Amniotic epithelial cell (primary cell): Measurements from ENCODE around the gene ATRIP.

Experiments
- DNase-seq: peaks from one replicate; pipeline ENCODE4 v3.0.0-alpha.2; 2010; ENCODE audit warnings: low read depth

ATRIP gene

DNA sequence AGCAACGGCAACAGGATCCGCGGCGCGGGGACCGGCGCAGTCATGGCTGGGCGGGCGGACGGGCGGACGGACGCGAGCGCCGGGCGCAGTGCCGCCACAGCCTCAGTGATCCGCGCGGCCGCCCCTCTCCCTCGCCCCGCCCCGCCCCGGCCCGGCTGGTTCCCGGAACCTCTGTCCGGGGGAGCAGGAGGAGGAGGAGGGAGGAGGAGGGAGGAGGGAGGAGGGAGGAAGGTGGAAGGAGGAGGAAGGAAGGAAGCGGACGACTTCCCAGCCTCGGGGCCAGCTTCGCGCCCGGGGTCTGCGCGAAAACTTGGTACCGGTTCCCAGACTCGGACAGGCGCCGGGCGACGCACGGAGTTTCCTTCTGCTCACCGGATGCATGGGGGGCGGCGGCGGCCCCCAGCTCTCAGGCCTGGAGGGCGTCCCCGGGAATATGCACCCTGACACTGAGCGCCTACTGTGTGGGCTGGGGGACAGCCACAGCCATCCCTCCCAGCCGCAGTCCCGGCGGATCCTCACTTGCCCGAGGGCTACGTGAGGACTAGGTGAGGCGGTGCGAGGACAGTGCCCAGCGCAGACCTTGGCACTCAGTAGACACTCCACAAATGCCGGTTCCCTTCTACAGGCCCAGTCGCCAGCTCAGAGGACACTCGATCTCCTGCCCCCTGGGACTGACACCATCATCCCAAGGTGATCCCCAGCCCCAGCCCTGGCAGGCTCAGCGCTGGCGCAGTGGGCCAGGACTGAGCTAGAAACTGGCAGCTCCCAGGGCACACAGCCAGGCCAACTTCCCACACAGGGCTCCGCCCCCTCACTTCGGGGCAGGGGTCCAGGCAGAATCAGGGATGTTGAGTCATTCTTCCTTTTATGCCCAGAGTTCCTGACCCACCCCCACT is 57.8 kb downstream of the ATRIP start, which contains the start of gene SHISA5:
Gene SHISA5, minus strand, starts transcription at position 124 of the 896 bp plus-strand sequence. Its CDS starts 80 bp downstream, at position 44.
- peak; percentile 60 for DNase-seq

DNA sequence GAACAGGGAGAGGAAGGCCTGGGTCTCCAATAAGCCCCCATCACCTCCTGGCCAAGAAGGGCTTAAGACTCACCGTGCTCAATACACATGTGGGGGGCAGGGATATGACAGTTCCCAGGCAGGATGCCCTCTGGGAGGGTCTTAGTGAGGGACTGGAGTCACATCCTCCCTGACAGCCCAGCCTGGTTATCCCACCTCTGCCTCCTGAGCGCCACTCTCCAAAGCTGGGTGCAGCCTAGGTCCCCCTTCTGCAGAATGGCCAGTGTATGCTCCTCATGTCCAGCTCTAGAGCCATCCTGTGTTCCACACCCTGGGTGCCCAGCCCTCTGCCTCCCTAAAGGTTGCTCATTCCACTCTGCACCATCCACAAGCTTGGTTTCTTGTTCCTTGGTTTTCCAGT is 58.6 kb downstream of the ATRIP start:
- DNase-seq, result no peak

DNA sequence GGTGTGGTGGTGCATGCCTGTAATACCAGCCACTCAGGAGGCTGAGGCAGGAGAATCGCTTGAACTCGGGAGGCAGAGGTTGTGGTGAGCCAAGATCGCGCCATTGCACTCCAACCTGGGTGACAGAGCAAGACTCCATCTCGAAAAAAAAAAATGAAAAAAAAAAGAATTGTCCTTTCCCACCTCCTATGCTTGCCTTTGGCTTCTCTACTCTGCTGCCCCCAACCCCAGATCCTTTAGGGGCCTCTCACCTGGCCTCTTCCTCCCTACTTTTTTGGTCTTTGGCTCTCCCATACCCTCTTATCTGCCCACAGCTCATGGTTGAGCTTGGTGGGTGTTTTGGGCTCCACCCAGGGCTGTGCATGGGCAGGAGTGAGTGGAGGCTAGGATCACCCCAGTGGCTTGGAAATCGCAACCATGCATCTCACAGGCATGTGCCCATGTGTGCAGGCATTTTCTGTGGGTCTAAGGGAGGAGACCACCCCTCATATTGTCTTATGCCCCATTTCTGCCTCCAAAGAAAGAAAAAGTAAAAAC is 59.5 kb downstream of the ATRIP start:
- DNase-seq, result no peak

DNA sequence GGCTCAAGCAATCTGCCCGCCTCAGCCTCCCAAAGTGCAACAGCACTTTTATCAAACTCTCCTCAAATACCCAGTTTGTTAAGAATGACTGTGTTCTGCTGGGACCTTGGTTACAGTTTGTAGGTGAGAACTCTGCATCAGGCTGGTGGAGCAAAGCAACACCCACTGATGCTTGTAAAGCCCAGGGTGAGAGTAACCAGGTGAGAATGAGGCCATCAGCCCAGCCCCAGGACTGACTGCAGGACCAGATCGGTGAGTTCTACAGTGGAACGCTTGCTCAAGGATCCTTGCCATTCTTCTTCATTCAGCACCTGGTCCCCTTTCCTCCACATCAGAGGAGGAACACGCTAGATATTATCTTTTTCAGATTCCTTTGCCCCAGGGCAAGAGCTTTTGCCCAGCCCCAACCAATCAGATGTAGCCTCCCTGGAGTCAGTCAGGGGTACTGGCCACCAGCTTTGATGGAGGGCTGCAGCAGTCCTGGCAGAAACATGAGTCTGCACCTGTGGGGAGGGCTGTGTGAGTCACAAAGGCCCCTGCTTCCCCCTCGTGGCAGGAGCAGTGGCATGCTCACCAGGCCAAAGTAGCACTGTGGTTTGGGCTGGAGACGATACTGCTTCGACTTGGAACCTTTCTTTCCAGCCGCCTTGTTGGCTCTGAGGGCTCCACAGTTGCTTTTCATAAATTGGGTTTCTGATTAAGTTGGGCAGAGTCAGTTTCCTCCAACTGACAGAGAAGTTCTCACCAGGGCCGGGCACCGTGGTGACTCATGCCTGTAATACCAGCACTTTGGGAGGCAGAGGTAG is 60.9 kb downstream of the ATRIP start:
- DNase-seq, result peak; percentile 61

DNA sequence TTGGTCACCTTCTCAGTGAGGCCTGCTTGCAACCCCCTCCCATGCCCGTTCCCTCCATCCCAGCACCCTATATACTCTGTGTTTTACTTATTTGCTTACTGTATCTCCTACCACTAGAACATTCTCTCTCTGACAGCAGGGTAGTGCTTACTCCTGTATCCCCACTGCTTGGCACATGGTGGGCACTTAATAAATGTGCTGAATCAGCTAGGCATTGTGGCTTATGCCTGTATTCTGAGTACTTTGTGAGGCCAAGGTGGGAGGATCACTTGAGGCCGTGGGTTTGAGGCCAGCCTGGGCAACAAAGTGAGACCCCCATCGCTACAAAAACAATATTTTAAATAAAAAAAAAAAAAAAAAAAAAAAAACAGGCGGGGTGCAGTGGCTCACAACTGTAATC is 65.0 kb downstream of the ATRIP start:
- DNase-seq, result no peak

DNA sequence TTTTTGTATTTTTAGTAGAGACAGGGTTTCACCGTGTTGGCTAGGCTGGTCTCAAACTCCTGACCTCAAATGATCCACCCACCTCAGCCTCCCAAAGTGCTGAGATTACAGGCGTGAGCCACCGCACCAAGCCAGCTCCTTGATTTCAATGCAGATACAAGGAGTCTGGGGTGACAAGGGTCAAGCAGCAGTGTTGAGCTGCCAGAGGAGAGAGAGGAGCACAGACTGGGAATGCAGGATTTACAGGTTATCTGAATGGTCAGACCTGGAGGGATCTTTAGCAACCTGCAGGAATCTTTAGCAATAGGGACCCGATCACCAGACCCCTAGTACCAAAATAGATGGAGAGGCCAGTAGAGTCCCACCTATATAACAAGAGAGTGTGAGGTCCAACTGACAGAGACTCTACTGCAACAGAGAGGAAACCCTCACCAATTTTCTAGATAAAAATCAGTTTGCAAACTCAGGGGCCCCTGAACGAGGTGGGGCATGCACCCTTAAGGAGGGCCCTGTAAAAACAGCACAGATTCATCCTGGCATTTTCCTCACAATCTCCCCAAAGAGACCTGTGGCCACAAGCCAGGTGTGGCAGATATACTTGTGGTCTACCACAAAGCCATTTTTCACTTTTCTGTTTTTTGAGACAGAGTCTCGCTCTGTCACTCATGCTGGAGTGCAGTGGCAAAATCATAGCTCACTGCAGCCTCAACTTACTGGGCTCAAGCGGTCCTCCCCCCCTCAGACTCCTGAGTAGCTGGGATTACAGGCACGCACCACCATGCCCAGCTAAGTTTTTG is 68.1 kb downstream of the ATRIP start:
- no peak for DNase-seq
